K562 treated with DMSO at 1 percent for 4 hours (cell line): Measurements from ENCODE around the gene AP3D1. TPM values are rescaled to one million over a fixed set of nuclear protein-coding genes. Genes with fewer than 3 reads are reported as not detected.

Source experiments
- total RNA-seq: library from RNA; unstranded; fragments of 300-600 nt; gene quantifications from 2 replicates; pipeline ENCODE4 v1.2.3, GENCODE V29; 2022; ENCODE audit not compliant: insufficient read depth

AP3D1 gene
- 105 and 113 TPM in 2 replicates for total RNA-seq

DNA sequence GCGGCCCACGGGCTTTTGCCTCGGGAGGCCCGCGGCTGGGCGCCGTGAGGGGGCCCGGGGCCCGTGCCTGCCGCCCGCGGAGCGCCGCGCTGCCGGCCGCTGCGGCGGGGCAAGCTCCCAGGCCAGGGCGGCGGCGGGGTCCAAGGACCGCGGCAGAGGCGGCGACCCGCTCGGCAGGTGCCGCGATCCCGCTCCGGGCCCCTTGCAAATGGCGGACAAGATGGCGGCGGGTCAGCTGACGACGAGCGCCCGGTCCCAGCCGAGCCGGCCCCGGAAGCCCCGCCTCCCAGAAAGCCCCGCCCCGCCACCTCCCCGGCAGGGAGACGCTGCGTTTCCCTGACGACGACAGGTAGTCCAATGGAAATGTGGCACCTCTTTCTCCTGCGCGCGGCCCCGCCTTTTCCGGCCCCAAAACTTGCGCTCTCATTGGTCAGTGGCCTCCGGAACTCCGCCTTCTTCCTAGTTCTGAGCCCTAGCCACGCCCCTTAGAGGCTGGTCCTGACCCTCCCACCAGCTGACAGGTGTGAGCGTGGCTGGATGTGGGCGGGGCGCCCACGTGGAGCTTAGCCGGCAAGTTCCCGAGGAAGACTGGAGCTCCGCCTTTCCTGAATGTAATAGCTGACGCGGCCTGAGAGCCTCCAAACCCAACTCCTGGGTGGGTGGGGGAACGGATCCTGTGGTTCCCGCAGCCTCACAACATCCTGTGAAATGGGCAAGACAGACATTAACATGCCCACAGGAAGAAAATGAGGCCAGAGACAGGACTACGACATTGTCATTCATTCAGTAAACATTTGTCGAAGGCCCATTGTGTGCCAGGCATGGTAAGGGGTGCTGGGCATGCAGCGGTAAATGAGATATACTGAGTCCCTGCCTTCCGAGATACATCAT lies at the start of gene AP3D1:
AP3D1 (minus strand) TSS at position 228 of the 891 bp plus-strand sequence. CDS start 232 bp downstream, outside the sequence.

DNA sequence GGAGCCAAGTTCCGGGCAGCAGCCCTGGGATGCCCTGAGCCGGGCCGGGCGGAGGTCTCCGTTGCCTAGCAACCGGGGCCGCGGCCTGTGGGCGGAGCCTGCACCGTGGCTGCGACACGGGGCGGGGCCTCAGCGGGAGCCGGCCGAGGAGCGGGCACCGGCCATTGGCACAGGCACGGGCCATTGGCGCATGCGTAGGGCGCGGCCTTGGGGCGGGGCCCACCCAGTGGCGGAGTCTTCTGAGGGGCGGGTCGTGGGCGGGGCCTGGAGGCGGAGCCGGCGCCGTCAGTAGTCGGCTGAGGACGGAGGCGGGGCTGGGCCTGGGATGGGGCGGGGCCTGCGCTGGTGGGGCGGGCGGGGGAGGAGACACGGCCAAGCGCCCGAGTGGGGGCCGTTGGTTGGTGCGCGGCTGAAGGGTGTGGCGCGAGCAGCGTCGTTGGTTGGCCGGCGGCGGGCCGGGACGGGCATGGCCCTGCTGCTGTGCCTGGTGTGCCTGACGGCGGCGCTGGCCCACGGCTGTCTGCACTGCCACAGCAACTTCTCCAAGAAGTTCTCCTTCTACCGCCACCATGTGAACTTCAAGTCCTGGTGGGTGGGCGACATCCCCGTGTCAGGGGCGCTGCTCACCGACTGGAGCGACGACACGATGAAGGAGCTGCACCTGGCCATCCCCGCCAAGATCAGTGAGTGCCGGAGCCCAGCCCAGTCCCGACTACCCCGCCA lies 54.7 kb downstream of the AP3D1 start, which contains the start of gene IZUMO4:
IZUMO4 (plus strand) TSS at position 436 of the 723 bp plus-strand sequence; CDS start at position 467, 31 bp downstream.

DNA sequence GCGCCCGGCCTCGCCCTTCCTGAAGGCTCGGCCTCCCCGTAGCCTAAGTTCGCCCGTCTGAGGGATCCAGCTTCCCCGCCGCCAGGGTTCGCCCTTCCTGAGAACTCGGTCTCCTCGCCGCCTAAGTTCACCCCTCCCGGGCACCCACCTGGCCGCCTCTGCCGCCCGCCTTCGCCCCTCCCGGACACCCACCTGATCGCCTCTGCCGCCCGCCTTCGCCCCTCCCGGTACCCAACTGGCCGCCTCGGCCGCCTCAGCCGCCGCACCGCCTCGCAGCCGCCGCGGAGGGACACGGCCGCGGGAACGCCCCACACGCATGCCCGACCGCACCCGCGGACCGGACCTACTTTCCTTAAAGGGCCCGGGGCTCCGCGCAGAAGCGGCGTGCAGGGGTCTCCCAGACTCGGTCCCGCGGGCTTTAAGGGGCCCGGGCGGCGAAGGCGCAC lies 55.3 kb downstream of the AP3D1 start, which contains the start of gene MOB3A:
MOB3A (minus strand) TSS at position 293 of the 446 bp plus-strand sequence. CDS start 17,766 bp downstream, outside the sequence.

DNA sequence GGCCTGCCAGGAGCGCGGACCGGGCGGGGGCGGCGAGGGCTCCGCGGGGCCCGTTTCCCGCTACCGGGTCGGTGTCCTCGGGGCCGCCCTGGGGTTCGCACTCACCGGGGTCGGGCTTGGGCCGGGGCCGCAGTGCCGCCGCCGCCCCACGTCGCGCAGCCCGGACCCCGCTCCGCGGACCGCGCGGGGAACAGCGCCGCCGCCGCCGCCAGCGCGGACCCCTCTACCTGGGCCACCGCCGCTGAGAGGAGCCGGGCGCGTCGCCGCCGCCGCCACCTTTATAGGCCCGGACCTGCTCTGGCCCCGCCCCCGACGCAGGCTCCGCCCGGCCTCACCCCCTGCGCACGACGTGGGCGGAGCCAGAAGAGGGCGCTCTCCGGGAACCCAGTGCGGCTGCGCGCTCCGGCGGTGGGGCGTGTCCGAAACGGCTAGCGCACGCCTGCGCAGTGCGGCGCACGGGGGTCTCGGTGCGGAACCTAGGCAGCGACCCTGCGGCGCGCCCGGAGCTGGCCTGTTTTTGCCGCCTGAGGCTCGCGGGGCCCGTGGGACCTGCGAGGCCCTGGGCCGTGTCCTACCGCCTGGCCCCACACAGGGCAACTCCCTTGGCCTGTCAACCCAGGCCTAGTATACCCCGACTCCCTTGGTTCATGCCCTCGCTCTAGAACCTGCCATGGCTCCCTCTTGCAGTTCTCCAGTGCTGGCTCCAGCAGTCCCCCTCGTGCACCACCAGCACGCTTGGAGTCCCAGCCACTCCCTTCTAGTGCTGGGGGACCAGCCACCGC lies 100.2 kb downstream of the AP3D1 start, which contains the start of gene MKNK2:
MKNK2 (minus strand) TSS at position 254 of the 782 bp plus-strand sequence. CDS start 393 bp downstream, outside the sequence.

Other genes starting within 250 kb of the AP3D1 start
- 17.2 and 23.5 TPM in 2 replicates for gene ADAT3, start 246.2 kb downstream of the AP3D1 start, total RNA-seq
- gene SCAMP4, start 246.2 kb downstream of the AP3D1 start, total RNA-seq = 54.0 and 61.0 TPM in 2 replicates
- gene CSNK1G2, start 210.4 kb downstream of the AP3D1 start, total RNA-seq = 70.6 and 94.9 TPM in 2 replicates
- 73.4 and 74.1 TPM in 2 replicates for gene BTBD2, start 135.9 kb downstream of the AP3D1 start, total RNA-seq
- gene MKNK2, start 100.3 kb downstream of the AP3D1 start, total RNA-seq = 307 and 424 TPM in 2 replicates
- gene MOB3A, start 55.2 kb downstream of the AP3D1 start, total RNA-seq = 9.4 and 12.8 TPM in 2 replicates
- gene IZUMO4, start 54.7 kb downstream of the AP3D1 start, total RNA-seq = 1.6 and 2.1 TPM in 2 replicates
- gene DOT1L, start 12.4 kb upstream of the AP3D1 start, total RNA-seq = 33.4 and 48.5 TPM in 2 replicates
- gene PLEKHJ1, start 84.8 kb upstream of the AP3D1 start, total RNA-seq = 161 and 165 TPM in 2 replicates
- gene SF3A2, start 85.3 kb upstream of the AP3D1 start, total RNA-seq = 91.7 and 92.4 TPM in 2 replicates
- gene AMH, start 97.8 kb upstream of the AP3D1 start, total RNA-seq = 29.5 and 37.7 TPM in 2 replicates
- not detected in 2 replicates for gene JSRP1, start 104.9 kb upstream of the AP3D1 start, total RNA-seq
- not detected in 2 replicates for gene PEAK3, start 130.6 kb upstream of the AP3D1 start, total RNA-seq
- 0.57 and 1.7 TPM in 2 replicates for gene LINGO3, start 156.6 kb upstream of the AP3D1 start, total RNA-seq
- gene LSM7, start 177.0 kb upstream of the AP3D1 start, total RNA-seq = 318 and 387 TPM in 2 replicates
- gene SPPL2B, start 177.1 kb upstream of the AP3D1 start, total RNA-seq = 63.0 and 78.0 TPM in 2 replicates
- gene TMPRSS9, start 208.7 kb upstream of the AP3D1 start, total RNA-seq = 0.39 and 1.7 TPM in 2 replicates